B cell (primary cell): Measurements from ENCODE around the gene CILP2. TPM values are rescaled to one million over a fixed set of nuclear protein-coding genes. Genes with fewer than 3 reads are reported as not detected.

Experiments
- ATAC-seq: fragments of 200-7000 bp; cut with Tn5 transposase; one replicate; pipeline ENCODE4 v1.10.0; 2021; ENCODE audit warnings: low read depth, mild to moderate bottlenecking, moderate number of reproducible peaks, moderate library complexity
- CTCF ChIA-PET: fragments of 350-600 bp; sonication (Branson Sonifier 250); formaldehyde crosslinking; loops from one replicate; lab custom pipeline; 2021; ENCODE audit warnings: antibody characterized with exemption, inconsistent platforms; lab: Charles Lee
- POLR2A ChIA-PET: fragments of 350-600 bp; sonication (Branson Sonifier 250); formaldehyde crosslinking; loops from one replicate; lab custom pipeline; 2021; ENCODE audit warnings: antibody characterized with exemption; lab: Charles Lee
- DNase-seq: peaks from one replicate; pipeline ENCODE4 v3.0.0; 2013
- H2AFZ ChIP-seq: 2 replicates; pipeline ENCODE4 v1.6.1; 2012; ENCODE audit warnings: mild to moderate bottlenecking, low read depth, low read length; ENCODE audit not compliant: insufficient read depth, poor library complexity, severe bottlenecking
- H3K27ac ChIP-seq, 2 donors: 1 replicate in 1 of 2; 2 replicates in 1 of 2; pipeline ENCODE4 v1.5.1; 2012 to 2013; ENCODE audit warnings: low read length in 2 of 2, mild to moderate bottlenecking in 2 of 2, moderate library complexity in 1 of 2
- H3K27me3 ChIP-seq, 4 experiments: fragments of 200-600 bp in 1 of 4; sonication (generic) in 1 of 4; replicated peaks in 1 of 4; 1 replicate in 2 of 4; 2 replicates in 2 of 4; pipeline versions ENCODE4 v1.6.1 to v1.7.0; 2013 to 2016; ENCODE audit warnings: low read length in 3 of 4, mild to moderate bottlenecking in 2 of 4, mixed read lengths in 1 of 4, moderate library complexity in 1 of 4; ENCODE audit not compliant: insufficient read depth in 4 of 4, control insufficient read depth in 3 of 4; ENCODE audit errors: control extremely low read depth in 1 of 4
- H3K36me3 ChIP-seq, 2 experiments: replicated peaks in 1 of 2; 1 replicate in 1 of 2; 2 replicates in 1 of 2; pipeline versions ENCODE4 v1.6.1 to v1.7.1; 2013; ENCODE audit warnings: low read length in 1 of 2; ENCODE audit not compliant: insufficient read depth in 2 of 2, control insufficient read depth in 1 of 2; ENCODE audit errors: control extremely low read depth in 1 of 2, extremely low read depth in 1 of 2
- H3K4me1 ChIP-seq, 2 donors: fragments of 200-600 bp in 1 of 2; sonication (generic) in 1 of 2; 1 replicate in 1 of 2; 2 replicates in 1 of 2; pipeline versions ENCODE4 v1.5.1 to v1.6.1; 2013 to 2017; ENCODE audit warnings: low read length in 2 of 2; ENCODE audit not compliant: control insufficient read depth in 2 of 2, insufficient read depth in 2 of 2
- H3K4me2 ChIP-seq: replicated peaks from 2 replicates; pipeline ENCODE3; 2012; ENCODE audit warnings: mild to moderate bottlenecking, low read depth, low read length; ENCODE audit not compliant: poor library complexity, severe bottlenecking
- H3K4me3 ChIP-seq, 5 experiments: fragments of 200-600 bp in 1 of 5; sonication (generic) in 1 of 5; 1 replicate in 3 of 5; 2 replicates in 2 of 5; pipeline versions ENCODE4 v1.5.1 to v1.7.0; 2011 to 2016; ENCODE audit warnings: low read length in 4 of 5, mild to moderate bottlenecking in 4 of 5, low read depth in 2 of 5, control low read depth in 1 of 5, moderate library complexity in 1 of 5; ENCODE audit not compliant: insufficient read depth in 1 of 5; ENCODE audit errors: control extremely low read depth in 1 of 5, extremely low read depth in 1 of 5
- H3K79me2 ChIP-seq: fragments of 200-600 bp; sonication (generic); one replicate; pipeline ENCODE4 v1.6.0; 2016; ENCODE audit warnings: low read length; ENCODE audit not compliant: control insufficient read depth, insufficient read depth
- H3K9ac ChIP-seq: fragments of 200-600 bp; sonication (generic); 2 replicates; pipeline ENCODE4 v1.6.1; 2017; ENCODE audit warnings: mild to moderate bottlenecking, low read length, moderate library complexity
- H3K9me3 ChIP-seq, 3 donors: one replicate each; pipeline versions ENCODE4 v1.6.1 to v1.7.1; 2013; ENCODE audit warnings: low read length in 2 of 3; ENCODE audit not compliant: control insufficient read depth in 2 of 3, insufficient read depth in 1 of 3; ENCODE audit errors: control extremely low read depth in 1 of 3
- H4K20me1 ChIP-seq: 2 replicates; pipeline ENCODE4 v1.6.0; 2012; ENCODE audit warnings: mild to moderate bottlenecking, low read length; ENCODE audit not compliant: insufficient read depth, control insufficient read depth, poor library complexity, severe bottlenecking
- H3K27ac Mint-ChIP-seq: one replicate; pipeline ENCODE4 v1.8.0; 2021; ENCODE audit warnings: mixed read lengths
- H3K27me3 Mint-ChIP-seq: one replicate; pipeline ENCODE4 v1.8.0; 2021; ENCODE audit warnings: mixed read lengths
- H3K4me1 Mint-ChIP-seq: one replicate; pipeline ENCODE4 v1.8.0; 2021; ENCODE audit warnings: mixed read lengths
- H3K4me3 Mint-ChIP-seq: one replicate; pipeline ENCODE4 v1.8.0; 2021; ENCODE audit warnings: mixed read lengths
- H3K9me3 Mint-ChIP-seq: one replicate; pipeline ENCODE4 v1.8.0; 2022; ENCODE audit warnings: mixed read lengths; ENCODE audit not compliant: insufficient read depth
- EZH2 ChIP-seq: IDR thresholded peaks from 2 replicates; pipeline ENCODE4 v1.6.1; 2012; ENCODE audit warnings: borderline replicate concordance, low read depth, mild to moderate bottlenecking, moderate library complexity, low read length; ENCODE audit not compliant: insufficient read depth, poor library complexity, severe bottlenecking
- WGBS: methylation state at CpG from one replicate; pipeline ENCODE4 v1.1.5; 2013; ENCODE audit warnings: missing lambda C conversion rate; ENCODE audit not compliant: insufficient coverage; 5-methylcytosine and 5-hydroxymethylcytosine counted together
- intact Hi-C: fragments of 100-400 bp; cut with micrococcal nuclease; formaldehyde crosslinking; loops from one replicate; pipeline ENCODE4 v1.10.0; 2022
- polyA plus RNA-seq: library from polyadenylated mRNA; depleted of rRNA; stranded (reverse); fragments of >200 nt; gene quantifications from 2 replicates; pipeline ENCODE4 v1.2.3, GENCODE V29; 2012
- total RNA-seq, 2 donors: library from RNA; stranded (reverse); fragments of 120-200 nt in 1 of 2; gene quantifications; 1 replicate in 1 of 2; 2 replicates in 1 of 2; pipeline versions ENCODE4 v1.2.3 to v1.2.4, GENCODE V29; 2013 to 2022
- TF ChIP-seq, protein P1 (sequence below): fragments of 200-600 bp; IDR thresholded peaks from one replicate; pipeline ENCODE4 v1.8.0; 2022; ENCODE audit warnings: antibody characterized with exemption, mild to moderate bottlenecking

CILP2 gene
- total and polyA plus RNA-seq, 2 donors (not counting 1 experiment from before 2014, with no cell fraction given), result 0.04 to 0.12 TPM

- Histone ChIP-seq H3K9ac (no peak overlapping the region), H3K27me3 (peaks cover 0 to 53% (median 15%) of the 10 kb centered on the region in 4 experiments), H4K20me1 (no peaks in the 10 kb centered on the region), H2AFZ (no peak overlapping the region), H3K4me2 (no peak overlapping the region), H3K79me2 (no peaks in the 10 kb centered on the region), H3K36me3 (no peaks in the 10 kb centered on the region), H3K4me1 (peaks cover 23 to 28% of the 10 kb centered on the region in 2 donors), H3K9me3 (peaks cover 0 to 35% (median 0%) of the 10 kb centered on the region in 3 donors), H3K4me3 (no peak overlapping the region), H3K27ac (no peak overlapping the region)
- POLR2A ChIA-PET, result interaction anchor here (0.6 kb wide), 1 partner anchor 95 kb away, joined by 4 read pairs; no protein-coding TSS in a partner anchor
- CTCF ChIA-PET, result no interaction called here
- H3K27ac Mint-ChIP-seq, result no peak overlapping the region
- no peak overlapping the region for H3K4me3 Mint-ChIP-seq
- no peaks in the 10 kb centered on the region for H3K9me3 Mint-ChIP-seq
- intact Hi-C loops, result no loop called here
- no peak for DNase-seq
- peaks cover 16% of the 10 kb centered on the region for H3K27me3 Mint-ChIP-seq
- no peak for ATAC-seq
- WGBS, result 96% methylated on average over 18 of the region's 19 CpGs
- H3K4me1 Mint-ChIP-seq, result peaks cover 16% of the 10 kb centered on the region
- TF ChIP-seq, protein P1, sequence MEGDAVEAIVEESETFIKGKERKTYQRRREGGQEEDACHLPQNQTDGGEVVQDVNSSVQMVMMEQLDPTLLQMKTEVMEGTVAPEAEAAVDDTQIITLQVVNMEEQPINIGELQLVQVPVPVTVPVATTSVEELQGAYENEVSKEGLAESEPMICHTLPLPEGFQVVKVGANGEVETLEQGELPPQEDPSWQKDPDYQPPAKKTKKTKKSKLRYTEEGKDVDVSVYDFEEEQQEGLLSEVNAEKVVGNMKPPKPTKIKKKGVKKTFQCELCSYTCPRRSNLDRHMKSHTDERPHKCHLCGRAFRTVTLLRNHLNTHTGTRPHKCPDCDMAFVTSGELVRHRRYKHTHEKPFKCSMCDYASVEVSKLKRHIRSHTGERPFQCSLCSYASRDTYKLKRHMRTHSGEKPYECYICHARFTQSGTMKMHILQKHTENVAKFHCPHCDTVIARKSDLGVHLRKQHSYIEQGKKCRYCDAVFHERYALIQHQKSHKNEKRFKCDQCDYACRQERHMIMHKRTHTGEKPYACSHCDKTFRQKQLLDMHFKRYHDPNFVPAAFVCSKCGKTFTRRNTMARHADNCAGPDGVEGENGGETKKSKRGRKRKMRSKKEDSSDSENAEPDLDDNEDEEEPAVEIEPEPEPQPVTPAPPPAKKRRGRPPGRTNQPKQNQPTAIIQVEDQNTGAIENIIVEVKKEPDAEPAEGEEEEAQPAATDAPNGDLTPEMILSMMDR, result no peak
- TF ChIP-seq EZH2, result no peak
Observed at GRCh38 chr19:19543640-19544039, 5.6 kb downstream of the CILP2 start.

GRCh38 chr19:19544257-19544953 lies 6.3 kb downstream of the CILP2 start:
- TF ChIP-seq, protein P1, result no peak
- TF ChIP-seq EZH2, result no peak
- intact Hi-C loops, result no loop called here
- peaks cover 18 to 24% of the 10 kb centered on the region in 2 donors for H3K4me1 ChIP-seq
- no peaks in the 10 kb centered on the region for H3K36me3 ChIP-seq
- H3K4me3 ChIP-seq, result no peak overlapping the region
- peaks cover 0 to 50% (median 12%) of the 10 kb centered on the region in 4 experiments for H3K27me3 ChIP-seq
- H4K20me1 ChIP-seq, result no peaks in the 10 kb centered on the region
- no peak overlapping the region for H3K9ac ChIP-seq
- POLR2A ChIA-PET, result interaction anchor here (0.6 kb wide), 1 partner anchor 95 kb away, joined by 4 read pairs; no protein-coding TSS in a partner anchor
- CTCF ChIA-PET, result no interaction called here
- no peak overlapping the region for H3K27ac ChIP-seq
- no peak overlapping the region for H3K4me2 ChIP-seq
- H3K4me3 Mint-ChIP-seq, result no peak overlapping the region
- H3K9me3 Mint-ChIP-seq, result no peaks in the 10 kb centered on the region
- peaks cover 11% of the 10 kb centered on the region for H3K4me1 Mint-ChIP-seq
- DNase-seq (no peak), ATAC-seq (no peak)
- no peaks in the 10 kb centered on the region for H3K79me2 ChIP-seq
- 88% methylated on average over 75 of the region's 75 CpGs for WGBS
- no peak overlapping the region for H2AFZ ChIP-seq
- H3K27me3 Mint-ChIP-seq, result peaks cover 16% of the 10 kb centered on the region
- peaks cover 0 to 35% (median 0%) of the 10 kb centered on the region in 3 donors for H3K9me3 ChIP-seq
- no peak overlapping the region for H3K27ac Mint-ChIP-seq
